Measurements from ENCODE around the gene CEP192. TPM values are rescaled to one million over a fixed set of nuclear protein-coding genes. Genes with fewer than 3 reads are reported as not detected.
"Not testable (repeated sequence)": the region's sequence is repeated elsewhere in the genome, so short reads cannot be mapped to it uniquely, and the experiment has no call there.

CEP192 gene
- polyA plus RNA-seq, 1 of the 3 experiments (the other 2 are of a cell fraction), result 9.4 TPM

DNA sequence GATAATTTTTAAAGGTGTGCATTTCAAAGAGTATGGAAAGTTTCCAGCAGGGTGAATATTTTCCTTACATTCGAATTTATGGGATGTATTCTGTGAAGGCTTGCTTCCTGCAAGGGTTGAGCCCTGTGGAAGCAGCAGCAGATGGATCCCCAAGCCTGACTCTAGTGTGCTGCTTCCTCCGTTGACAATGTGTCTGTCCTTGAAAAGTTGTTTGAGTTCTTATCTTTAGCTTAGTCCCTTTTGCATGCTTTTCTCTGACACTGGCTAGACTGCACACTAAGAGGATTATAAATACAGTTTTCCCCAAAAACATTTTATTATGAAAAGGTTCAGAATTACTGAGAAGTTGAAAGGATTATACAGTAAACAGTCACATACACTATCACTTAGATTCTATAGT, 86.3 kb downstream of the CEP192 start:
- Histone ChIP-seq H3K27ac (ENCODE audit: low read depth in 2 of 2, low read length in 1 of 2) (no peak overlapping the region; a peak in 1 of 4 replicates), H3F3A (replicated peaks; ENCODE audit: insufficient read depth) (no peaks in the 10 kb centered on the region), H3K9me2 (no peaks in the 10 kb centered on the region), H2AFZ (ENCODE audit: low read depth) (no peak overlapping the region), H3K4me3 (ENCODE audit: low read depth in 2 of 2, low read length in 1 of 2) (no peak overlapping the region), H3K27me3 (ENCODE audit: insufficient read depth) (no peaks in the 10 kb centered on the region), H3K36me3 (replicated peaks in 1 of 2; ENCODE audit: control insufficient read depth in 1 of 2, insufficient read depth in 2 of 2, low read length in 1 of 2) (peaks cover 27 to 60% of the 10 kb centered on the region in 2 experiments), H3K9ac (no peak overlapping the region), H3K4me2 (no peak overlapping the region), H3K79me2 (ENCODE audit: insufficient read depth) (peaks cover 22% of the 10 kb centered on the region; the same call in 1 of the 2 replicates), H3K9me3 (peaks cover 5% of the 10 kb centered on the region; the same call in 1 of the 2 replicates), H4K20me1 (ENCODE audit: insufficient read depth) (no peaks in the 10 kb centered on the region), H3K4me1 (ENCODE audit: control insufficient read depth in 1 of 2, insufficient read depth in 2 of 2, low read depth in 1 of 2, low read length in 1 of 2) (peaks cover 0 to 13% of the 10 kb centered on the region in 2 experiments; a peak in 1 of 4 replicates)
- 100% methylated on average over 2 of the region's 2 CpGs for WGBS (ENCODE audit: low lambda C conversion rate)
- TF ChIP-seq SIN3A (IDR thresholded peaks at IDR 0.05; ENCODE audit: borderline replicate concordance, low read depth, low read length), result no peak
- no peak for TF ChIP-seq RFX5 (IDR thresholded peaks at IDR 0.05; ENCODE audit: low read length)
- TF ChIP-seq TCF12 (IDR thresholded peaks at IDR 0.05), result no peak
- TF ChIP-seq POLR2AphosphoS5 (IDR thresholded peaks at IDR 0.05; ENCODE audit: low read depth, low read length), result no peak
- TF ChIP-seq EP300 (IDR thresholded peaks at IDR 0.05; ENCODE audit: borderline replicate concordance in 1 of 2, low read depth in 1 of 2, low read length in 1 of 2), result no peak
- TF ChIP-seq, protein P1, sequence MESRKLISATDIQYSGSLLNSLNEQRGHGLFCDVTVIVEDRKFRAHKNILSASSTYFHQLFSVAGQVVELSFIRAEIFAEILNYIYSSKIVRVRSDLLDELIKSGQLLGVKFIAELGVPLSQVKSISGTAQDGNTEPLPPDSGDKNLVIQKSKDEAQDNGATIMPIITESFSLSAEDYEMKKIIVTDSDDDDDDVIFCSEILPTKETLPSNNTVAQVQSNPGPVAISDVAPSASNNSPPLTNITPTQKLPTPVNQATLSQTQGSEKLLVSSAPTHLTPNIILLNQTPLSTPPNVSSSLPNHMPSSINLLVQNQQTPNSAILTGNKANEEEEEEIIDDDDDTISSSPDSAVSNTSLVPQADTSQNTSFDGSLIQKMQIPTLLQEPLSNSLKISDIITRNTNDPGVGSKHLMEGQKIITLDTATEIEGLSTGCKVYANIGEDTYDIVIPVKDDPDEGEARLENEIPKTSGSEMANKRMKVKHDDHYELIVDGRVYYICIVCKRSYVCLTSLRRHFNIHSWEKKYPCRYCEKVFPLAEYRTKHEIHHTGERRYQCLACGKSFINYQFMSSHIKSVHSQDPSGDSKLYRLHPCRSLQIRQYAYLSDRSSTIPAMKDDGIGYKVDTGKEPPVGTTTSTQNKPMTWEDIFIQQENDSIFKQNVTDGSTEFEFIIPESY (IDR thresholded peaks at IDR 0.05; ENCODE audit: borderline replicate concordance, low read depth), result no peak
- TF ChIP-seq, protein P2, sequence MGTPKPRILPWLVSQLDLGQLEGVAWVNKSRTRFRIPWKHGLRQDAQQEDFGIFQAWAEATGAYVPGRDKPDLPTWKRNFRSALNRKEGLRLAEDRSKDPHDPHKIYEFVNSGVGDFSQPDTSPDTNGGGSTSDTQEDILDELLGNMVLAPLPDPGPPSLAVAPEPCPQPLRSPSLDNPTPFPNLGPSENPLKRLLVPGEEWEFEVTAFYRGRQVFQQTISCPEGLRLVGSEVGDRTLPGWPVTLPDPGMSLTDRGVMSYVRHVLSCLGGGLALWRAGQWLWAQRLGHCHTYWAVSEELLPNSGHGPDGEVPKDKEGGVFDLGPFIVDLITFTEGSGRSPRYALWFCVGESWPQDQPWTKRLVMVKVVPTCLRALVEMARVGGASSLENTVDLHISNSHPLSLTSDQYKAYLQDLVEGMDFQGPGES (IDR thresholded peaks at IDR 0.05; ENCODE audit: low read depth, low read length), result no peak
- TF ChIP-seq, protein P3, sequence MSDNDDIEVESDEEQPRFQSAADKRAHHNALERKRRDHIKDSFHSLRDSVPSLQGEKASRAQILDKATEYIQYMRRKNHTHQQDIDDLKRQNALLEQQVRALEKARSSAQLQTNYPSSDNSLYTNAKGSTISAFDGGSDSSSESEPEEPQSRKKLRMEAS (IDR thresholded peaks at IDR 0.05; ENCODE audit: low read depth), result no peak
- no peak for TF ChIP-seq YY1 (IDR thresholded peaks at IDR 0.05; ENCODE audit: low read depth)
- TF ChIP-seq GABPA (IDR thresholded peaks at IDR 0.05; ENCODE audit: low read depth), result no peak
- TF ChIP-seq RAD21 (IDR thresholded peaks at IDR 0.05; ENCODE audit: low read length), result no peak
- TF ChIP-seq, protein P4, sequence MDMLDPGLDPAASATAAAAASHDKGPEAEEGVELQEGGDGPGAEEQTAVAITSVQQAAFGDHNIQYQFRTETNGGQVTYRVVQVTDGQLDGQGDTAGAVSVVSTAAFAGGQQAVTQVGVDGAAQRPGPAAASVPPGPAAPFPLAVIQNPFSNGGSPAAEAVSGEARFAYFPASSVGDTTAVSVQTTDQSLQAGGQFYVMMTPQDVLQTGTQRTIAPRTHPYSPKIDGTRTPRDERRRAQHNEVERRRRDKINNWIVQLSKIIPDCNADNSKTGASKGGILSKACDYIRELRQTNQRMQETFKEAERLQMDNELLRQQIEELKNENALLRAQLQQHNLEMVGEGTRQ (IDR thresholded peaks at IDR 0.05; ENCODE audit: borderline replicate concordance, low read depth, low read length), result no peak
- no peak for TF ChIP-seq GATA2 (CRISPR knock-in tag; IDR thresholded peaks at IDR 0.05)
- no peak for TF ChIP-seq JUND (IDR thresholded peaks at IDR 0.05)
- TF ChIP-seq, protein P5, sequence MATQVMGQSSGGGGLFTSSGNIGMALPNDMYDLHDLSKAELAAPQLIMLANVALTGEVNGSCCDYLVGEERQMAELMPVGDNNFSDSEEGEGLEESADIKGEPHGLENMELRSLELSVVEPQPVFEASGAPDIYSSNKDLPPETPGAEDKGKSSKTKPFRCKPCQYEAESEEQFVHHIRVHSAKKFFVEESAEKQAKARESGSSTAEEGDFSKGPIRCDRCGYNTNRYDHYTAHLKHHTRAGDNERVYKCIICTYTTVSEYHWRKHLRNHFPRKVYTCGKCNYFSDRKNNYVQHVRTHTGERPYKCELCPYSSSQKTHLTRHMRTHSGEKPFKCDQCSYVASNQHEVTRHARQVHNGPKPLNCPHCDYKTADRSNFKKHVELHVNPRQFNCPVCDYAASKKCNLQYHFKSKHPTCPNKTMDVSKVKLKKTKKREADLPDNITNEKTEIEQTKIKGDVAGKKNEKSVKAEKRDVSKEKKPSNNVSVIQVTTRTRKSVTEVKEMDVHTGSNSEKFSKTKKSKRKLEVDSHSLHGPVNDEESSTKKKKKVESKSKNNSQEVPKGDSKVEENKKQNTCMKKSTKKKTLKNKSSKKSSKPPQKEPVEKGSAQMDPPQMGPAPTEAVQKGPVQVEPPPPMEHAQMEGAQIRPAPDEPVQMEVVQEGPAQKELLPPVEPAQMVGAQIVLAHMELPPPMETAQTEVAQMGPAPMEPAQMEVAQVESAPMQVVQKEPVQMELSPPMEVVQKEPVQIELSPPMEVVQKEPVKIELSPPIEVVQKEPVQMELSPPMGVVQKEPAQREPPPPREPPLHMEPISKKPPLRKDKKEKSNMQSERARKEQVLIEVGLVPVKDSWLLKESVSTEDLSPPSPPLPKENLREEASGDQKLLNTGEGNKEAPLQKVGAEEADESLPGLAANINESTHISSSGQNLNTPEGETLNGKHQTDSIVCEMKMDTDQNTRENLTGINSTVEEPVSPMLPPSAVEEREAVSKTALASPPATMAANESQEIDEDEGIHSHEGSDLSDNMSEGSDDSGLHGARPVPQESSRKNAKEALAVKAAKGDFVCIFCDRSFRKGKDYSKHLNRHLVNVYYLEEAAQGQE (IDR thresholded peaks at IDR 0.05; ENCODE audit: low read depth, low read length), result no peak
- no peak for TF ChIP-seq NRF1 (IDR thresholded peaks at IDR 0.05; ENCODE audit: low read depth, low read length)
- TF ChIP-seq NFIC (IDR thresholded peaks at IDR 0.05; ENCODE audit: borderline replicate concordance), result no peak
- no peak for DNase-seq
- CTCF ChIA-PET, result interaction anchor here (0.8 kb wide), 1 partner anchor 36 kb away, joined by 3 read pairs; no protein-coding TSS in a partner anchor
- POLR2A ChIA-PET, result no interaction called here

DNA sequence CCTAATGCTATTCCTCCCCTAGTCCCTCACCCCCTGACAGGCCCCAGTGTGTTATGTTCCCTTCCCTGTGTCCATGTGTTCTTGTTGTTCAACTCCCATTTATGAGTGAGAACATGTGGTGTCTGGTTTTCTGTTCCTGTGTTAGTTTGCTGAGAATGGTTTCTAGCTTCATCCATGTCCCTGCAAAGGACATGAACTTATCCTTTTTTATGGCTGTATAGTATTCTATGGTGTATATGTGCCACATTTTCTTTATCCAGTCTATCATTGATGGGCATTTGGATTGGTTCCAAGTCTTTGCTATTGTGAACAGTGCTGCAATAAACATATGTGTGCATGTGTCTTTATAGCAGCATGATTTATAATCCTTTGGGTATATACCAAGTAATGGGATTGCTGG, 86.9 kb downstream of the CEP192 start:
- peaks cover 0 to 13% of the 10 kb centered on the region in 2 experiments; a peak in 1 of 4 replicates for H3K4me1 ChIP-seq (ENCODE audit: control insufficient read depth in 1 of 2, insufficient read depth in 2 of 2, low read depth in 1 of 2, low read length in 1 of 2)
- H3K9me3 ChIP-seq; H3F3A ChIP-seq (replicated peaks; ENCODE audit: insufficient read depth); POLR2A ChIA-PET; H3K9me2 ChIP-seq; H3K9ac ChIP-seq; DNase-seq; H3K4me3 ChIP-seq (ENCODE audit: low read depth in 2 of 2, low read length in 1 of 2); H3K27me3 ChIP-seq (ENCODE audit: insufficient read depth); H3K27ac ChIP-seq (ENCODE audit: low read depth in 2 of 2, low read length in 1 of 2); H2AFZ ChIP-seq (ENCODE audit: low read depth); H4K20me1 ChIP-seq (ENCODE audit: insufficient read depth); H3K4me2 ChIP-seq: not testable (repeated sequence)
- CTCF ChIA-PET, result interaction anchor here (0.8 kb wide), 1 partner anchor 35 kb away, joined by 3 read pairs; no protein-coding TSS in a partner anchor
- H3K79me2 ChIP-seq (ENCODE audit: insufficient read depth), result peaks cover 26% of the 10 kb centered on the region; the same call in 1 of the 2 replicates
- peaks cover 21 to 54% of the 10 kb centered on the region in 2 experiments for H3K36me3 ChIP-seq (replicated peaks in 1 of 2; ENCODE audit: control insufficient read depth in 1 of 2, insufficient read depth in 2 of 2, low read length in 1 of 2)

Data from SK-N-SH (cell line).